B cell (primary cell): ENCODE measurements around the gene TSSC4.

Experiments
- EZH2 ChIP-seq: IDR thresholded peaks from 2 replicates; pipeline ENCODE4 v1.6.1; 2012; ENCODE audit warnings: borderline replicate concordance, low read depth, mild to moderate bottlenecking, moderate library complexity, low read length; ENCODE audit not compliant: insufficient read depth, poor library complexity, severe bottlenecking
- TF ChIP-seq, protein P1 (sequence below): fragments of 200-600 bp; IDR thresholded peaks from one replicate; pipeline ENCODE4 v1.8.0; 2022; ENCODE audit warnings: antibody characterized with exemption, mild to moderate bottlenecking

DNA sequence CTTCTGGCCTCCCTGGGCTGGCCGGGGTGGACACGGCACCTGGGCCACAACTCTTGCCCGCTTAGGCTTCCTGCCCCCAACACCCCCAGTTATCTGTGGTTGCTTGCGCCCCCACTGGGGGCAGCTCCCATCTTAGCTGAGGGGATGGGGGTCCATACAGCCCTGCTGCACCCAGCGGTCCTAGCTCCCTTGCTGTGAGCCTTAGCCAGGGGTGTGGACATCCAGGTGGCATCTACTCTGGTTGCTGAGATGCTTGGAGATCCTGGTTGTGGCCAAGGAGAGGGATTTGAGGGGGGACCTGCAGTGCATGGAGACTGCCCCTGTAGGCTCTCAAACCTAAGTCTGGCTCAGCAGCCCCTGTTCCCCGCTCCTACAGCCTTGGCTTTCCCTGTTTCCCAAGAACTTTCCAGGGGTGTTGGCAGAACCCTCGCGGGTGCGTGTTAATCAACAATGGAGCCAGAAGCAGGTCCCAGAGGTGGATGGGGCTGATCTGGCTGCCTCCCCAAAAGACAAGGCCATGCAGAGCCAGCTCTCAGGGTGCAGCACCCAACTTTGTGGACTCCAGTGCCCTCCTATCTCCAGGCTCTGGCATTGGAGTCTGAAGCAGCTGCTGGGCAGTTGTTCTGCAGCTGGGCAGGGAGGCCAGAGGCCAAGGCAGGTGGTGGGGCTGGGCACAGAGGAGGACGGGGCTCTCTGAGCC lies 47.6 kb downstream of the TSSC4 start:
- TF ChIP-seq, protein P1, sequence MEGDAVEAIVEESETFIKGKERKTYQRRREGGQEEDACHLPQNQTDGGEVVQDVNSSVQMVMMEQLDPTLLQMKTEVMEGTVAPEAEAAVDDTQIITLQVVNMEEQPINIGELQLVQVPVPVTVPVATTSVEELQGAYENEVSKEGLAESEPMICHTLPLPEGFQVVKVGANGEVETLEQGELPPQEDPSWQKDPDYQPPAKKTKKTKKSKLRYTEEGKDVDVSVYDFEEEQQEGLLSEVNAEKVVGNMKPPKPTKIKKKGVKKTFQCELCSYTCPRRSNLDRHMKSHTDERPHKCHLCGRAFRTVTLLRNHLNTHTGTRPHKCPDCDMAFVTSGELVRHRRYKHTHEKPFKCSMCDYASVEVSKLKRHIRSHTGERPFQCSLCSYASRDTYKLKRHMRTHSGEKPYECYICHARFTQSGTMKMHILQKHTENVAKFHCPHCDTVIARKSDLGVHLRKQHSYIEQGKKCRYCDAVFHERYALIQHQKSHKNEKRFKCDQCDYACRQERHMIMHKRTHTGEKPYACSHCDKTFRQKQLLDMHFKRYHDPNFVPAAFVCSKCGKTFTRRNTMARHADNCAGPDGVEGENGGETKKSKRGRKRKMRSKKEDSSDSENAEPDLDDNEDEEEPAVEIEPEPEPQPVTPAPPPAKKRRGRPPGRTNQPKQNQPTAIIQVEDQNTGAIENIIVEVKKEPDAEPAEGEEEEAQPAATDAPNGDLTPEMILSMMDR, result no peak
- no peak for TF ChIP-seq EZH2
